ENCODE results near the gene ARPC1B. TPM values are rescaled to one million over a fixed set of nuclear protein-coding genes. Genes with fewer than 3 reads are reported as not detected.
"Not testable (repeated sequence)": the region's sequence is repeated elsewhere in the genome, so short reads cannot be mapped to it uniquely, and the experiment has no call there.

ARPC1B gene
- total and polyA plus RNA-seq, 3 experiments from 2014 or later, result 238 to 821 (median 258) TPM

DNA sequence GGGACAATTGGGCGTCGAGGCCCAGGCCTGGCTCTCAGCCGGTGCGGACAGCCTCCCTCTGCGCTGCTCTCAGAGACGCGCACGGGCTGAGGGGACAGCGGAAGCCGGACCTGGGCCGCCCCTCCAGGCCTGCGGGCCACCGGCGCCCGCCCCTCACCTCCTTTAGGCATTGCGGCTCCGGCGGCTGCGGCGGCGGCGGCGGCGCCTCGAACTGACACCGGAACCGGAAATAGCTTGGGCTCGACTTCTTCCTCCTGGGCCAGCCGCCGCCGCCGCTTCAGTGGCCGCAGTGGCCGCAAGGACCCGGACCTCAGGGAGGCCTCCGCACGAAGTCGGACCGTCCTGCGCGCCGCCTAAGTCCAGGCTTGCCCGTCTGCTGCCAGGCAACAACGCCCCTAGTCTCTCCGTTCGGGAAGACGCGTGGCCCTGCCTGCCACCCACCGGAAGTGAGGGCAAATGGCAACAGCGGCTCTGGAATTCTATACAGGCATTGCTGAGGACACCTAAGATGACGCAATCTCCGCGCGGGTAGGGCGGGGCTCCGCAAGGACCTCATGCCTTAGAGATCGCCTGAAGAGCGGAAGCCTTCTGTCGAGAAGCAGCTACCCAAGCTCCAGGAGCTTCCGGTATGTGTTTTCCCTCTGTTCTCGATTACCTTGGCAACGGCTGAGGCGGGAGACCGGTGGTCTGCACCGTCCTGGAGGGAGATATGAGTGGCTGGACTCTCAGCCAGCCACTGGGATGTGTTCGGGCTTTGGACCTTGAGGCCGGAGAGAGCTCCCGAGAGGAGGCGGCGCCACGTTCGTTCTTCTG, 34.1 kb downstream of the ARPC1B start, which contains the start of the genes BUD31 and PDAP1:
Gene BUD31 (plus strand): TSS at position 591 of the 813 bp plus-strand sequence. CDS start 2,124 bp downstream, outside the sequence.
Gene PDAP1 (minus strand): TSS at position 219 of the 813 bp plus-strand sequence. CDS start 49 bp downstream, at position 170.
- peak within 1 kb of the TSS; percentile 93 for H3K27ac ChIP-seq (ENCODE audit: low read depth, low read length)
- peak within 1 kb of the TSS; percentile 80 for H3K4me3 ChIP-seq (ENCODE audit: low read length)
- Mint-ChIP-seq H3K4me3 (peak within 1 kb of the TSS; percentile 89 to 99 (median 95)), H3K36me3 (peaks cover 5 to 66% (median 8%) of the 10 kb centered on the region in 3 donors), H3K27ac (peak within 1 kb of the TSS; percentile 91 to 100 (median 98)), H3K27me3 (no peaks in the 10 kb centered on the region), H3K9me3 (no peaks in the 10 kb centered on the region), H3K4me1 (peaks cover 55 to 76% (median 55%) of the 10 kb centered on the region in 3 donors)
- peak; percentile 85 to 99 (median 96) for DNase-seq
- H3K9me3 ChIP-seq (ENCODE audit: low read length), result no peaks in the 10 kb centered on the region
- ChIA-PET CTCF (interaction anchor here (0.6 to 1.9 kb wide), 19 partner anchors 10 to 209 kb away, joined by 3 to 9 read pairs (median 4); partner anchors contain the start of gene ZKSCAN5), POLR2A (interaction anchor here (0.5 to 5.4 kb wide), 20 partner anchors 9 to 1028 kb away, joined by 3 to 45 read pairs (median 6); partner anchors contain the start of genes ARPC1B, ATP5MF, CPSF4 and PTCD1)
- peaks cover 35% of the 10 kb centered on the region for H3K36me3 ChIP-seq (ENCODE audit: insufficient read depth, low read length)
- H3K27me3 ChIP-seq (ENCODE audit: insufficient read depth, low read length, poor library complexity, severe bottlenecking), result no peaks in the 10 kb centered on the region
- peaks cover 40% of the 10 kb centered on the region for H3K4me1 ChIP-seq (ENCODE audit: insufficient read depth, low read length)

DNA sequence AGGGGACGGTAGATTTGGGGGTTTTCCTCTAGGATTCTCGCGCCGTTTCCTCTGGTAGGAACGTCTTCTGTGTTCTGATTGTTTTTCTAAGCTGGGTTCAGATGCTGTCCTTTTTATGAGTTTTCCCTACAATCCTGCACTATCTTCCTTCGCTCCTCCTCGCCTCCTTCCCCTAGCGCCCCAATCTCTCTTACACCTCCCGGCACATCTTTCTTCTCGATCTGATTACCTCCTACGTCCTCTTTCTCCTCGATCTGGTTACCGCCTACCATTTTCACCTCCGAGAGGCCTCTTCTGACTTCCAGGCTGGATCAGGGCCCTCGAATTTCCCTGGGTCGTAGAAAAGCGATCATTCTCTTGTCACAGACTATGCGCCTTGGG, 34.7 kb downstream of the ARPC1B start:
- H3K27me3 ChIP-seq (ENCODE audit: insufficient read depth, low read length, poor library complexity, severe bottlenecking), result no peaks in the 10 kb centered on the region
- H3K4me1 Mint-ChIP-seq, result peaks cover 50 to 73% (median 52%) of the 10 kb centered on the region in 3 donors
- H3K27me3 Mint-ChIP-seq, result no peaks in the 10 kb centered on the region
- peaks cover 40% of the 10 kb centered on the region for H3K4me1 ChIP-seq (ENCODE audit: insufficient read depth, low read length)
- H3K27ac ChIP-seq (ENCODE audit: low read depth, low read length), result peak overlapping the region; percentile 93
- peaks cover 5 to 63% (median 8%) of the 10 kb centered on the region in 3 donors for H3K36me3 Mint-ChIP-seq
- H3K9me3 Mint-ChIP-seq, result no peaks in the 10 kb centered on the region
- peak overlapping the region; percentile 89 to 99 (median 95) for H3K4me3 Mint-ChIP-seq
- ChIA-PET CTCF (interaction anchor here (0.6 to 1.9 kb wide), 19 partner anchors 11 to 96 kb away, joined by 3 to 9 read pairs (median 4); partner anchors contain the start of gene ZKSCAN5), POLR2A (interaction anchor here (0.6 to 5.4 kb wide), 19 partner anchors 10 to 1019 kb away, joined by 3 to 45 read pairs (median 6); partner anchors contain the start of genes ARPC1B, ATP5MF, CPSF4 and PTCD1)
- H3K4me3 ChIP-seq (ENCODE audit: low read length), result peak overlapping the region; percentile 80
- peak overlapping the region; percentile 91 to 100 (median 98) for H3K27ac Mint-ChIP-seq
- H3K9me3 ChIP-seq (ENCODE audit: low read length), result no peaks in the 10 kb centered on the region
- peaks cover 31% of the 10 kb centered on the region for H3K36me3 ChIP-seq (ENCODE audit: insufficient read depth, low read length)
- no peak for DNase-seq

DNA sequence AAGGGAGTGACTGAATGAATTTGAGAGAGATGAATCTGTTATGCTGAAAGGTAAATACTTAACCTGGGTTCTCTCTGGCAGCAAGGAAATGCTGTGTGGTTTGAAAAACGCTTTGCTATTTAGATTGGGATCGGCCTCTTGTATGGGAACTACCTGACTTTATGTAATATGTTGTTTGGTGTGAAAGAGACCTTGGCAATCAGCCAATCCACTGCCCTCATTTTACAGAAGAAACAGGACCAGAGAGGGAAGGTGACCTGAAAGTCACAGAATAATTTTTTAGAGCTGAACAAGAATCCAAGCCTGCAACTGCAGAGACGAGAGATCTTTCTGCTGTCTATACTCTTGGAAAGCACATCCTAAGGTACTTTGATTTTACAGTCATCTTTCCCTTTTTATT, 35.3 kb downstream of the ARPC1B start:
- Histone ChIP-seq H3K9me3 (ENCODE audit: low read length) (no peaks in the 10 kb centered on the region), H3K4me3 (ENCODE audit: low read length) (peak overlapping the region; percentile 80), H3K27ac (ENCODE audit: low read depth, low read length) (peak overlapping the region; percentile 93), H3K4me1 (ENCODE audit: insufficient read depth, low read length) (peaks cover 37% of the 10 kb centered on the region), H3K36me3 (ENCODE audit: insufficient read depth, low read length) (peaks cover 31% of the 10 kb centered on the region), H3K27me3 (ENCODE audit: insufficient read depth, low read length, poor library complexity, severe bottlenecking) (no peaks in the 10 kb centered on the region)
- ChIA-PET CTCF (interaction anchor here (1.6 to 1.7 kb wide), 2 partner anchors 15 to 44 kb away, joined by 4 read pairs; no protein-coding TSS in a partner anchor), POLR2A (interaction anchor here (0.5 to 2.9 kb wide), 6 partner anchors 20 to 149 kb away, joined by 6 to 29 read pairs (median 12); partner anchors contain the start of genes ARPC1B, ZNF394 and ZNF655)
- no peak for DNase-seq
- Mint-ChIP-seq H3K27me3 (no peaks in the 10 kb centered on the region), H3K36me3 (peaks cover 5 to 63% (median 8%) of the 10 kb centered on the region in 3 donors), H3K27ac (peak overlapping the region; percentile 91 to 100 (median 98)), H3K4me3 (peak overlapping the region; percentile 89 to 99 (median 95)), H3K9me3 (no peaks in the 10 kb centered on the region), H3K4me1 (peaks cover 47 to 69% (median 49%) of the 10 kb centered on the region in 3 donors)

DNA sequence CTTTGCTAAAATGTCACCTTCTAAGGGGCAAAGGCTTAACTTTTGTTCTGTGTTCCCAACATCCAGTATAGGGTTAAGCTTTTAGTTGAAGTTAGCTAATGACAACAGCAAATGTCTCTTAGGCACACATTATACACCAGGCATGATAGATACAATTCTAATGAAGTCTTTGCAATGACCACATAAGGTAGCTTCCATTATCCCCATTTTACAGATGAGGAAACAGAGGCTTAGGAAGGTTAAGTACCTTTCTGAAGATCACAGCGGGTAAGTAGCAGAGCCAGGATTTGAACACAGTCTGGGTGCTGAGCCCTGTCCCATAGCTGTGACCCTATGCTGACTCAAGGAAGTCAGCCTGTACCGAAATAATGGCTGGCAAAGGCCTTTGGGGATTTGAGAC, 36.1 kb downstream of the ARPC1B start:
- H3K27ac ChIP-seq (ENCODE audit: low read depth, low read length), result no peak overlapping the region
- Mint-ChIP-seq H3K4me1 (peaks cover 46 to 68% (median 54%) of the 10 kb centered on the region in 3 donors), H3K4me3 (peak overlapping the region; percentile 11 to 99 (median 93)), H3K27me3 (no peaks in the 10 kb centered on the region), H3K9me3 (no peaks in the 10 kb centered on the region), H3K27ac (peak overlapping the region; percentile 21 to 99 (median 96)), H3K36me3 (peaks cover 5 to 68% (median 8%) of the 10 kb centered on the region in 3 donors)
- no peaks in the 10 kb centered on the region for H3K9me3 ChIP-seq (ENCODE audit: low read length)
- ChIA-PET POLR2A (interaction anchor here (0.8 kb wide), 1 partner anchor 28 kb away, joined by 3 read pairs; the partner anchor contains the start of gene PTCD1), CTCF (interaction anchor here (1.7 kb wide), 1 partner anchor 45 kb away, joined by 4 read pairs; no protein-coding TSS in a partner anchor)
- H3K4me1 ChIP-seq (ENCODE audit: insufficient read depth, low read length), result peaks cover 37% of the 10 kb centered on the region
- H3K27me3 ChIP-seq (ENCODE audit: insufficient read depth, low read length, poor library complexity, severe bottlenecking), result no peaks in the 10 kb centered on the region
- no peak for DNase-seq
- peaks cover 34% of the 10 kb centered on the region for H3K36me3 ChIP-seq (ENCODE audit: insufficient read depth, low read length)
- no peak overlapping the region for H3K4me3 ChIP-seq (ENCODE audit: low read length)

DNA sequence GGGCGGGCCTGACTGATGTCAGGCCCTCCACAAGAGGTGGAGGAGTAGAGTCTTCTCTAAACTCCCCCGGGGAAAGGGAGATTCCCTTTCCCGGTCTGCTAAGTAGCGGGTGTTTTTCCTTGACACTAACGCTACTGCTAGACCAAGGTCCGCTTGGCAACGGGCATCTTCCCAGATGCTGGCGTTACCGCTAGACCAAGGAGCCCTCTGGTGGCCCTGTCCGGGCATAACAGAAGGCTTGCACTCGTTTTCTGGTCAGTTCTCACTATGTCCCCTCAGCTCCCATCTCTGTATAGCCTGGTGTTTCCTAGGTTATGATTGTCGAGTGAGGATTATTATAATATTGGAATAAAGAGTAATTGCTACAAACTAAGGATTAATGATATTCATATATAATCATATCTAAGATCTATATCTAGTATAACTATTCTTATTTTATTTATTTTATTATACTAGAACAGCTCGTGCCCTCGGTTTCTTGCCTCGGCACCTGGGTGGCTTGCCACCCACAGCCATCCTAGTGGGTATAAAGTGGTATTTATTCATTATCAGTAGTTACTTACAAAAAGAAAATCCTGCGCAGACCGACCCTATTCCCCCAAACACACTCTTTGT, 41.1 kb downstream of the ARPC1B start:
- H3K4me1 ChIP-seq (ENCODE audit: insufficient read depth, low read length); H3K27me3 ChIP-seq (ENCODE audit: insufficient read depth, low read length, poor library complexity, severe bottlenecking); H3K9me3 ChIP-seq (ENCODE audit: low read length); H3K4me3 Mint-ChIP-seq; H3K9me3 Mint-ChIP-seq; H3K27ac ChIP-seq (ENCODE audit: low read depth, low read length); POLR2A ChIA-PET; H3K27me3 Mint-ChIP-seq; H3K4me3 ChIP-seq (ENCODE audit: low read length): not testable (repeated sequence)
- Mint-ChIP-seq H3K27ac (peak overlapping the region in 3 of 8 donors; percentile 36 to 47 (median 36)), H3K36me3 (peaks cover 5 to 92% (median 23%) of the 10 kb centered on the region in 3 donors), H3K4me1 (peaks cover 11 to 33% (median 16%) of the 10 kb centered on the region in 3 donors)
- H3K36me3 ChIP-seq (ENCODE audit: insufficient read depth, low read length), result peaks cover 69% of the 10 kb centered on the region
- peak in 1 of 5 donors; percentile 55 for DNase-seq
- CTCF ChIA-PET, result interaction anchor here (1.3 to 1.8 kb wide), 3 partner anchors 23 to 83 kb away, joined by 3 to 4 read pairs (median 4); no protein-coding TSS in a partner anchor

DNA sequence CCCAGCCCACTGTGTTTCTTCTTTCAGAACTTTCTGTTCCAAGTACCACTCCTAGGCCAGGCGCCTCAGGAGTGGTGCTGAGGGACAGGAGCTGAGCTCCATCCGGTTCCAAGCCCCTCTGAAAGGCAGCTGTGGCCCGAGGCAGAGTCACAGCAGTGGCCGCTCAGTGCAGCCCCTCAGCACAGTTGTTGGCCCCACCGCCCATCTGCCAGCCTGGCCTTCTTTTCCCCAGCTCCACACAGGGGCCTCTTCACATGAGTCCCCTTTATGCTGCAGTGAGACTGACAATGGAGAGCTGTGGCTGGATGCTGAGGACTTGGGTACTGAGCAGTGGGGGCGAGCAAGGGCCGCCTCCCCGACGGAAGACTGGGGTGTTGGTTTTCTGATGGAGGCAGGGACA, 43.7 kb downstream of the ARPC1B start:
- Histone ChIP-seq H3K27ac (ENCODE audit: low read depth, low read length) (no peak overlapping the region), H3K27me3 (ENCODE audit: insufficient read depth, low read length, poor library complexity, severe bottlenecking) (no peaks in the 10 kb centered on the region), H3K9me3 (ENCODE audit: low read length) (no peaks in the 10 kb centered on the region), H3K4me3 (ENCODE audit: low read length) (no peak overlapping the region), H3K36me3 (ENCODE audit: insufficient read depth, low read length) (peaks cover 51% of the 10 kb centered on the region), H3K4me1 (ENCODE audit: insufficient read depth, low read length) (no peaks in the 10 kb centered on the region)
- H3K4me3 Mint-ChIP-seq, result no peak overlapping the region
- ChIA-PET POLR2A (no interaction called here), CTCF (no interaction called here)
- no peak for DNase-seq
- H3K4me1 Mint-ChIP-seq, result peaks cover 4 to 13% (median 6%) of the 10 kb centered on the region in 3 donors
- no peaks in the 10 kb centered on the region for H3K27me3 Mint-ChIP-seq
- peak overlapping the region in 1 of 8 donors; percentile 36 for H3K27ac Mint-ChIP-seq
- peaks cover under 1 to 88% (median 16%) of the 10 kb centered on the region in 3 donors for H3K36me3 Mint-ChIP-seq
- H3K9me3 Mint-ChIP-seq, result no peaks in the 10 kb centered on the region

DNA sequence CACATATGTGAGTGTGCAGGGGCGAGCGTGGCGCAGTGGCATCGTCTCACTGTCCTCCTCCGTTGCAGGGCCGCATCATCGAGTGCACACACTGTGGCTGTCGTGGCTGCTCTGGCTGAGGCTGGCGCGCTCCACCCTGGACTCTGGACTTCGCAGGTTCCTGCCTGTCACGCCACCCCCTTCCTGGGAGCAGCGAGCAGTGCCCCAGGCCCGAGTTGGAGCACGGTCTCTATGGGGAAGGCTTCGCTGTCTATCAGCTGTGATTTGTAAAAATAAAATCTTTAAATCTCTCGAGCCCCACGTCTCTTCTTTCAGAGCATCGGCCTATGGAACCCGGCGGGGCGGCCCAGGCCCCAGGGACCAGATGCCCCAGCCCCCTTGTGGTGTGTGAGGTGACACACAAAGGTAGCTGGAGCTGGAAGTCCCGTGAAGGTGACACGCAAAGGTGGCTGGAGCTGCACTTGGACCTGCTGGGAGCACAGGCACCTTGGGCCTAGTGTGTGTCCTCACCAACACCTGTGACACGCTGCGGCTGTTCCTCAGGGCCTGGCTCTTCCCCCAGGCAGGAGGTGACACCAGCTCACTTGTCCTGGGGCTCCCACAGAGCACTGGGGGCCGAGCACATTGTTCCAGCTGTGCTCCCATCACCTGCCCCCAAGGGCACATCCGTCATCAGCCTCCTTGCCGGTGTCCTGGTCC, 44.9 kb downstream of the ARPC1B start:
- H3K9me3 ChIP-seq (ENCODE audit: low read length), result no peaks in the 10 kb centered on the region
- no peak overlapping the region for H3K4me3 ChIP-seq (ENCODE audit: low read length)
- peaks cover 44% of the 10 kb centered on the region for H3K36me3 ChIP-seq (ENCODE audit: insufficient read depth, low read length)
- H3K27ac ChIP-seq (ENCODE audit: low read depth, low read length), result no peak overlapping the region
- ChIA-PET POLR2A (no interaction called here), CTCF (interaction anchor here (1.1 kb wide), 1 partner anchor 33 kb away, joined by 3 read pairs; no protein-coding TSS in a partner anchor)
- H3K27me3 ChIP-seq (ENCODE audit: insufficient read depth, low read length, poor library complexity, severe bottlenecking), result no peaks in the 10 kb centered on the region
- H3K36me3 Mint-ChIP-seq, result peaks cover 0 to 91% (median 15%) of the 10 kb centered on the region in 3 donors
- H3K4me1 ChIP-seq (ENCODE audit: insufficient read depth, low read length), result no peaks in the 10 kb centered on the region
- H3K27me3 Mint-ChIP-seq, result no peaks in the 10 kb centered on the region
- H3K27ac Mint-ChIP-seq, result peak overlapping the region in 1 of 8 donors; percentile 60
- H3K9me3 Mint-ChIP-seq, result no peaks in the 10 kb centered on the region
- DNase-seq, result no peak
- peaks cover 4 to 12% (median 5%) of the 10 kb centered on the region in 3 donors for H3K4me1 Mint-ChIP-seq
- no peak overlapping the region for H3K4me3 Mint-ChIP-seq

Measured in CD8-positive, alpha-beta memory T cell (primary cell).